H4 (cell line): ENCODE measurements around the gene CFAP45. TPM values are rescaled to one million over a fixed set of nuclear protein-coding genes. Genes with fewer than 3 reads are reported as not detected.
A peak's percentile ranks its signal among the peaks of the same experiment; 100 is the strongest.

ENCODE experiments used
- DNase-seq: peaks from one replicate; pipeline ENCODE4 v3.0.0-alpha.2; 2015; ENCODE audit warnings: low spot score
- total RNA-seq: library from RNA; depleted of rRNA; stranded (reverse); fragments of >200 nt; shearing (Covaris generic); gene quantifications from 2 replicates; pipeline ENCODE4 v1.2.3, GENCODE V29; 2014

Gene CFAP45
- total RNA-seq, 1 experiment from 2014 or later = 0.21 TPM

- DNase-seq = no peak
Observed at GRCh38 chr1:159853417-159854115, 46.4 kb downstream of the CFAP45 start.

GRCh38 chr1:159851407-159851806, 48.6 kb downstream of the CFAP45 start:
- DNase-seq = no peak

DNA sequence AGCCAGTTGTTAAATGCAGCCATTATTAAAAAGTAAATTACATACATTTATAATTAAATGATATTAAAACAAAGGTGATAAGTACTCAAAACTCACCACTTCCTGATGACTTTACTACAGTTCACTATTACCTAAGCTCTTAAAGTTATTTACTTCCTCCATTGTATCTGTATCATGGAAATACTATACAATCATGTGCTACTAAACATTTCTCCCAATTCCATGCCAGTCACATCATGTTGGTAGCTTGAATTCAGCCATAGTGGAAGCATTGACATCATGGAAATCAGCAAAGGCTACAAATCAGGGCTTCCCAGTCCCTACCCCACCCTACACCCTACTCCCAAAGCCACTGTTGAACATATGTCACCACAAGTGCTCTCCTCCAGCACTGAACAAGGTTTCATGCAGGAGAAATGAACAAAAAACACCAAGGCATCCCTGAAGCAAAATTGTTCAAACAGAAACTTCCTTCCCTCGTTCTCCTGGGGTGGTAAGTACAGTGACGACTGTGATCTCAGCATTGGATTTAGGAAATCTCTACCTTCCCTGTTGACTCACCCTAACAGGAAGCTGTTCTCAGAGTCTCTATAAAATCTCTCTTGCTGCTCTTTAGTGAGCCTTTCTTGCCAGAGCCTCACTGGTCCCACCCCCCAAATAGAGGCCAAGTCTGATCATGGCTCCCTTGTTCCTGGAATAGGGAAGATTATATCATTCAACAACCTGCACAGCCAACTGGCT, 50.2 kb downstream of the CFAP45 start:
- DNase-seq = no peak

- DNase-seq = no peak
Observed at GRCh38 chr1:159848326-159848725, 51.6 kb downstream of the CFAP45 start.

GRCh38 chr1:159847231-159847630, 52.7 kb downstream of the CFAP45 start:
- no peak for DNase-seq

DNA sequence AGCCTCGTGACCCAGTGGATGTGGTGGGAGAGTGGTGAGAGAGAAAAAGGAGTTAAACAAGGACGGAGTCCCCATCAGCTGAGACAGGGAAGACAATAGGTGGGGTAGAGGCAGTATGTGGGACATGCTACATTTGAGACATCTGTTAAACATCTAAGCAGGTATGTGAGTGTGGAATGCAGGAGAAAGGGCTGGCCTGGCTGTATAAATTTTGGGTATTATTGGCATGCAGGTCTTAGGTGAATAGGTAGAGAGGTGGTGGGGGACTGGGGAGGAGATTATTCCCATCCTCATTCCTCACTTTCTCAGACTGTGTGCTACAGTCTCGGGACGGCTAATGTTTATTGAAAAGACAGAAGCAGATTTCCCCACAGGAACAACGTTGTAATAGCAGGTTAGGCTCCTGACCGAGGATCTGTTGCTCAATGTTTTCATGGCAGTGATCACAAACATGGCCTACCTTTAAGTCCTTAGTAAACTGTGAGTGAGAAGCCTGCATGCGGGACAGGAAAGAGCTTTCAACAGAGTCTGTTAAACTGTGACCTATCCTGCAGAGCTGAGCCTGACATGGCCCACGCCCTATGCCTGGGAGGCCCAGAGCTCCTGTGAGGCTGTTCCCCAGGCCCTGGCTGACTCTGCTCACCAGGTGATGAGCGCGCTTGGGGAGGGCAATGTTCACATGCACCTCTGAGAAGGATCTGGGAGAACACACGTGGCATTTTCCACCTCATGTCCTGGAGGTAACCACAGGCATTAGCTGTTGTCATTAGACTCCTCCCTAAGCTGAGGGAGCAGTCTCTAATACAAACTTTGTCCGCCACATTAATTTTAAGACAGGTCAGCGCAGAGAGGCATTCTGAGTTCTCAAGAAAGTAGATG, 54.0 kb downstream of the CFAP45 start:
- no peak for DNase-seq

DNA sequence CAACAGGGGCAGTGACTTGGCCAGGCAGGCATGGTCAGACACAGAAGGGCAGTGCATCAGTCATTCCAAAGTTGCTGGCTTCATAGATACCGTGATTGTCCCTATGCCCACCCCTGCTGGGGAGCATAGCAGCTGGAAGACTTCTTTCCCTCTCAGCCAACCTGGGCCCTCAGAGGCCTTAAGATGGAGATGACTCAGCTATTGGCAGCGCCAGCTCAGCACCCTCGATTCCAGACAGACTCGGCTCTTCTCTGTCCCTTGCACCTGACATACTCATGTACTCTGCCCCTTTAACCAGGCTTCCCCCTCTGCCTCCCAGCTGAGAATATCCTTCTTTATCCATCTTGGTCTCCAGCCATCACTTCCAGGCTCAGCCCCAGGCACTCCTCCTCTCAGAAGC, 56.5 kb downstream of the CFAP45 start:
- DNase-seq = no peak

GRCh38 chr1:159841749-159842148, 58.2 kb downstream of the CFAP45 start:
- DNase-seq = no peak

- DNase-seq = no peak
Observed at GRCh38 chr1:159839116-159839849, 60.7 kb downstream of the CFAP45 start.

DNA sequence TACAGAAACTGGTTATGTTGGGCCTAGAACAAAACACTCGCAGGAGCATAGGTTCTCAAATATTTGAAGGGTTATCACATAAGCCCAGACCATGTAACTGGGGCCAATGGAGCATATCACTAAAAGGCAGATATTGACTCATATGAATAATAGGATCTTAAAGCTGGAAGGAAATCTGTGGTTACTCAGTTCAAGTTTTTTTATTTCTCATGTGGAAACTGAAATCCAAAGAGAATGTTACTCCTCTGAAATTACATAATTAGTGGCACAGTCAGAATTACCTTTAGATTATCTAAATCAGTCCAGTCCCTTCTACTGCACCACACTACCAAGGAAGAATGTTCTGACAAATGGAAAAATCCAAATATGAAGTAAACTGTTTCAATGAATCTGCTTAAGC, 61.2 kb downstream of the CFAP45 start:
- DNase-seq = no peak

DNA sequence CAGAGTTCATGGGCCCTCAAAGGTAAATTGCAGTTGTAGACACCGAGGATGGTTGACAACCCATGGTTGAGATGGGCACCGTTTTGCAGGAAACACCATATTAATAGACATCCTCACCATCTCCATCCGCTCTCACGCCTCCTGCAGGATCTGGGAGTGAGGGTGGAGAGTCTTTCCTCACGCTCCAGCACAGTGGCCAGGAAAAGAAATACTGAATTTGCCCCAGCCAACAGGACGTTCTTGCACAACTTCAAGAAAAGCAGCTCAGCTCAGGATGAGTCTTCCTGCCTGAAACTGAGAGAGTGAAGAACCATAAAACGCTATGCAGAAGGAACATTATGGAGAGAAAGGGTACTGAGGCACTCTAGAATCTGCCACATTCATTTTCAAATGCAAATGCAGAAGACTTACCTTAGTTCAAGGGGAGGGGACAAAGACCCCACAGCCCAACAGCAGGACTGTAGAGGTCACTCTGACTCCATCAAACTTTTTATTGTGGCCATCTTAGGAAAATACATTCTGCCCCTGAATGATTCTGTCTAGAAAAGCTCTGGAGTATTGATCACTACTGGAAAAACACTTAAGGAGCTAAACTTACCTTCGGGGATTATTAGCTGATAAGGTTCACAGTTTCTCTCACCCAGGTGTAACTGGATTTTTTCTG, 64.0 kb downstream of the CFAP45 start:
- no peak for DNase-seq

DNA sequence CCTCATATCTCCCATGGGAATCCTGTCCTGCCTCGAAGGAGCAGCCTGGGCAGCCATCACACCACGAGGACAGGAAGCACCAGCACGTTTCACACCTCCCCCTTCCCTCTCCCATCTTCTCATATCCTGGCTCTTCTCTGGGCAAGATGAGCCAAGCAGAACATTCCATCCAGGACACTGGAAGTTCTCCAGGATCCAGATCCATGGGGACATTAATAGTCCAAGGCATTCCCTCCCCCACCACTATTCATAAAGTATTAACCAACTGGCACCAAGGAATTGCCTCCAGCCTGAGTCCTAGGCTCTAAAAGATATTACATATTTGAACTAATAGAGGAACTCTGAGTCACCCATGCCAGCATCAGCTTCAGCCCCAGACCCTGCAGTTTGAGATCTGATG, 64.6 kb downstream of the CFAP45 start:
- DNase-seq = no peak

DNA sequence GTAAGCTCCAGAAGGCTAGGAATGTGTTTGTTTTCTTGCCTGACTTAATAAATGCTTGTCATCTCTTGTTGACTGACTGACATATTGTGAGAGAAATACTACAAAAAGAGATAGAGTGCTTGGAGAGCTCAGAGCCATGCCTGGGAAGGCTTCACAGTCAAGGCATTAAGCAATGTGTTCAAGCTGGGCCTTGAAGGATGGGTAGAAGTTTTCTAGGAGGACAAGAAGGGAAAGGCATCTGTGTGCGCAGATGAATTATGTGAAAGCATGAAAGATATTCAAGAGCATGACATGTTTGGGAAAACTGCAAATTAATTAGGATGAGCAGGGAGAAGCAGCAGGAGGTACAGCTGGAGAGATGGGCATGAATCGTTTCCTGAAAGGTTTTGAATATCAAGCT, 67.7 kb downstream of the CFAP45 start:
- DNase-seq = no peak

GRCh38 chr1:159831412-159832141, 68.4 kb downstream of the CFAP45 start:
- DNase-seq = no peak

GRCh38 chr1:159830722-159831121, 69.2 kb downstream of the CFAP45 start:
- no peak for DNase-seq

DNA sequence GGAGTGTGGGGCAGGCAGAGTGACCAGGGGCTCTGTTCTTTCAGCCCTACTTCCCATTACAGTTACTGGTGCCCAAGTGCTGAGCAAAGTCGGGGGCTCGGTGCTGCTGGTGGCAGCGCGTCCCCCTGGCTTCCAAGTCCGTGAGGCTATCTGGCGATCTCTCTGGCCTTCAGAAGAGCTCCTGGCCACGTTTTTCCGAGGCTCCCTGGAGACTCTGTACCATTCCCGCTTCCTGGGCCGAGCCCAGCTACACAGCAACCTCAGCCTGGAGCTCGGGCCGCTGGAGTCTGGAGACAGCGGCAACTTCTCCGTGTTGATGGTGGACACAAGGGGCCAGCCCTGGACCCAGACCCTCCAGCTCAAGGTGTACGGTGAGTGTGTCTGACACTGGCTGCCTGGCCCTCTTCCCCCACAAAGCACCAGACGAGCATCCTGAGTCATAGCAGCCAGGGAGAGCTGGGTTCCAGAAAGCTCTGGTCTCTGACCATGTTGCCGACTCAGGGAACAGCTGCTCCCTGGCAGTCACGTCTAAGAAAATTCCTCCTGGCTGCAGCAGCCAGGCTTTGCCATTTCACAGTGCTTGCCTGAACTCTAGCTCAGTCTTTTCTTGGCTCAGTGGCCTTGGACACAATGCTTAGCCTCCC, 70.0 kb downstream of the CFAP45 start:
- DNase-seq = peak; percentile 48

DNA sequence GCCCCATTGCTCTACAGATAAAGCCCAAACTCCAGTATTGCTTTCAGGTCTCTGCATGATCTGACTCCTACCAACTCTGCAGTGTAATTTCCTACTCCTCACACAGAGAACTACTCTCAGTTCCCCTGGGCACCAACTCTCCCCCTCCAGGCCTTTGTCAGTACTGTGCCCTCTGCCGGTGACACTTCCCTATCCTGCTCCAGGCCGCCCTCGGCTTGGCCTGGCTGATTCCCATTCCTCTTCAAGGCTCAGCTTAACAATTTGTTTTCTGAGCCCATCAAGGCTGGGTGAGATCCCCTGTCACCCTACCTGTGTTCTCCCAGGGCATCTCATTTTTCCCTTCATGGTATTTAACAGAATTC, 70.7 kb downstream of the CFAP45 start:
- peak; percentile 16 for DNase-seq

DNA sequence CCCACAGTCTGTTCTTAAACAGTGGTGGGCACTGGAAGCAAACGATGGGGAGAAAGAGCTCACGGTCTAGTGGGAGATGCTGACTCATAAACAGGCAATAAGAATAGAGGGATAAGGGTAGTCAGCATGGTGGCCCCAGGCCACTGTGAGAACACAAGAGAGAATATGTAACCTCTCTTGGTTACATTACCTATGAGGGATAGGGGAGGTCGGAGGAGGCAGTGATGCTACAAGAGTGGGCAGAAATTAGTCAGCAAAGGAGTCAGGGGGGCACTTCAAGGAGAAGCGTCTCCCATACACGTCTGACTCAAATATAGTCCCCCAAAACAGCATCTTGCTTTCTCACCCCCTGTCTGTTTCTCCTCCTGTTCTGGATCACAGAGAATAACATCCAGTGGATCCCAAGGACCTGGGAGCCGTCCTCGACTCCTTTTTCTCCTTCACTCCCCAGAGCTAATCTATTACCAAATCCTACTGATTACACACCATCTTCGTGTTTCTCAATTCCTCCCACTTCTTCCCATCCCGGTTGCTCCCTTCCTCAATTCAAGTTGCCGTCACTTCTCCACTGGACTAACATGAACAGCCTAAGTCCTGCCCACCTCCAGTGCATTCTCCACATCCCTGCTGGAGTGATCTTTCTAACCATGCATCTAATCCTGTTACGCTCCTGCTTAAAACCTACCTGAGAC, 71.2 kb downstream of the CFAP45 start:
- no peak for DNase-seq

DNA sequence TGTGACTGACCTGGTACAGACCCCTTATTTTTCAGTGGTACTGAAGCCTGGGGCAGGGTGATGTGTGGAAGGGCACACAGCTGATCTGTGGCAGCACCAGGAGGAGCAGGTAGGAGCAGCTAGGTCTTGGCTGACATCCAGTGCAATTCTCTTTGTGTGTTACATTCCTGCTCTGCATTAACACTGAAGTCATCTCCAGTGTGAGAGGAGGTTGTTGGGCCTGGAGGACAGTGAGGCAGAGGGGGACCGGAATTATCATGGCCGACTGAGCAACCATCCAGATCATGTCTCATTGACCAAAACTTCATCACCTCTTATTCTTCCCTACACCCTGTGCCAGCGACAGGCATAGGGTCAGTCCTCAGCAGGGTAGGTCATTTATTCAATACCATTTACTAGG, 71.8 kb downstream of the CFAP45 start:
- DNase-seq = no peak

DNA sequence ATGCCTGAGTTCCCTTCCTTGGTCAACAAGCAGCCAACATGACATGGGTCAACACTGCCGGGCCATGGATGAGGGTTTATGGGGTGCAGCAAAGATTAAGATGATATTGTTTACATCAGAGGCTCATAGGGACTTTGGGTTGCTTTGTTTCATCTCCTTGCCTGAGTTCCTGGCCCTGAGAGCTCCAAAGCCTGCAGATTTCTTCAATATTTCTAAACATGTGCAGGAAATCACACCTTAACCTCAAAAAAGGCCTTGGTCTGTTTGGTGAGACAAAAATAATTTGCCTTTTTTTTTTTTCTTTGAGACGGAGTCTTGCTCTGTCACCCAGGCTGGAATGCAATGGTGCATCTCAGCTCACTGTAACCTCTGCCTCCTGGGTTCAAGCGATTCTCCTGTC, 72.4 kb downstream of the CFAP45 start:
- DNase-seq = no peak
